Kidney tubule cell (primary cell): ENCODE results near the gene ZNF469.
A peak's percentile ranks its signal among the peaks of the same experiment; 100 is the strongest.

ENCODE experiments used
- DNase-seq: peaks from one replicate; pipeline ENCODE4 v3.0.0-alpha.2; 2018; ENCODE audit warnings: low spot score

ZNF469 gene

GRCh38 chr16:88391144-88391850 lies 8.5 kb downstream of the ZNF469 start:
- DNase-seq = no peak

GRCh38 chr16:88392111-88392510 lies 9.4 kb downstream of the ZNF469 start:
- no peak for DNase-seq

GRCh38 chr16:88392616-88393015 lies 9.9 kb downstream of the ZNF469 start:
- DNase-seq = no peak

- peak; percentile 23 for DNase-seq
These were observed 10.3 kb downstream of the ZNF469 start for GRCh38 chr16:88393034-88393433.

GRCh38 chr16:88393571-88393970 lies 10.8 kb downstream of the ZNF469 start:
- DNase-seq = no peak

GRCh38 chr16:88394426-88394825 lies 11.7 kb downstream of the ZNF469 start:
- DNase-seq = no peak

- no peak for DNase-seq
These were observed 13.2 kb downstream of the ZNF469 start for GRCh38 chr16:88395669-88396584.

GRCh38 chr16:88398170-88398873 lies 15.6 kb downstream of the ZNF469 start:
- DNase-seq = no peak

GRCh38 chr16:88398874-88399178 lies 16.1 kb downstream of the ZNF469 start:
- DNase-seq = no peak

GRCh38 chr16:88400186-88400585 lies 17.4 kb downstream of the ZNF469 start:
- DNase-seq = no peak

GRCh38 chr16:88401604-88402246 lies 19.0 kb downstream of the ZNF469 start:
- DNase-seq = no peak

- no peak for DNase-seq
These were observed 19.9 kb downstream of the ZNF469 start for GRCh38 chr16:88402551-88403240.

- DNase-seq = peak; percentile 73
These were observed 21.2 kb downstream of the ZNF469 start for GRCh38 chr16:88403794-88404581.

GRCh38 chr16:88404769-88405168 lies 22.0 kb downstream of the ZNF469 start:
- DNase-seq = no peak

GRCh38 chr16:88405216-88406060 lies 22.7 kb downstream of the ZNF469 start:
- DNase-seq = no peak

GRCh38 chr16:88406096-88407041 lies 23.6 kb downstream of the ZNF469 start:
- no peak for DNase-seq

- no peak for DNase-seq
These were observed 24.3 kb downstream of the ZNF469 start for GRCh38 chr16:88407042-88407420.

- DNase-seq = no peak
These were observed 25.0 kb downstream of the ZNF469 start for GRCh38 chr16:88407807-88408206.
